GM23338 (cell line): Measurements from ENCODE around the gene MCMBP. TPM values are rescaled to one million over a fixed set of nuclear protein-coding genes. Genes with fewer than 3 reads are reported as not detected.
A peak's percentile ranks its signal among the peaks of the same experiment; 100 is the strongest.

Source experiments
- ATAC-seq: fragments of 200-7000 bp; cut with Tn5 transposase; 3 replicates; pipeline ENCODE4 v1.9.1; 2020
- DNase-seq: peaks from one replicate; pipeline ENCODE4 v3.0.0-alpha.2; 2015; ENCODE audit warnings: low spot score
- H2AFZ ChIP-seq: fragments of 200-600 bp; sonication (generic); 2 replicates; pipeline ENCODE4 v1.8.0; 2016; ENCODE audit warnings: antibody characterized with exemption, mild to moderate bottlenecking, moderate library complexity
- H3F3A ChIP-seq: fragments of 200-600 bp; sonication (generic); replicated peaks from 2 replicates; pipeline ENCODE4 v1.8.0; 2017; ENCODE audit warnings: antibody characterized with exemption, mixed run types, low read depth
- H3K27ac ChIP-seq: fragments of 200-600 bp; sonication (generic); 2 replicates; pipeline ENCODE4 v1.6.1; 2016; ENCODE audit warnings: low read depth
- H3K27me3 ChIP-seq: fragments of 200-600 bp; sonication (generic); 2 replicates; pipeline ENCODE4 v1.8.0; 2016; ENCODE audit warnings: mild to moderate bottlenecking, mixed run types, moderate library complexity; ENCODE audit not compliant: insufficient read depth
- H3K36me3 ChIP-seq: fragments of 200-600 bp; sonication (generic); 2 replicates; pipeline ENCODE4 v1.8.0; 2016; ENCODE audit warnings: mild to moderate bottlenecking; ENCODE audit not compliant: insufficient read depth
- H3K4me1 ChIP-seq: fragments of 200-600 bp; sonication (generic); 2 replicates; pipeline ENCODE4 v1.8.0; 2016; ENCODE audit warnings: mild to moderate bottlenecking, moderate library complexity; ENCODE audit not compliant: insufficient read depth
- H3K4me2 ChIP-seq: fragments of 200-600 bp; sonication (generic); 2 replicates; pipeline ENCODE4 v1.7.1; 2017; ENCODE audit warnings: mixed run types
- H3K4me3 ChIP-seq: fragments of 200-600 bp; sonication (generic); 2 replicates; pipeline ENCODE4 v1.6.1; 2016; ENCODE audit warnings: mixed run types
- H3K79me2 ChIP-seq: fragments of 200-600 bp; sonication (generic); replicated peaks from 2 replicates; pipeline ENCODE4 v1.8.0; 2017; ENCODE audit warnings: mild to moderate bottlenecking; ENCODE audit not compliant: insufficient read depth
- H3K9me2 ChIP-seq: fragments of 200-600 bp; sonication (generic); 2 replicates; pipeline ENCODE4 v1.8.0; 2017; ENCODE audit not compliant: insufficient read depth
- H4K20me1 ChIP-seq: fragments of 200-600 bp; sonication (generic); replicated peaks from 2 replicates; pipeline ENCODE4 v1.8.0; 2017; ENCODE audit warnings: mild to moderate bottlenecking; ENCODE audit not compliant: insufficient read depth
- H3K27ac Mint-ChIP-seq: 2 replicates; pipeline ENCODE4 v1.8.0; 2020; ENCODE audit warnings: inconsistent platforms, mild to moderate bottlenecking, moderate library complexity, mixed read lengths
- H3K27me3 Mint-ChIP-seq: 3 replicates; pipeline ENCODE4 v1.8.0; 2022; ENCODE audit warnings: low read depth, mild to moderate bottlenecking, moderate library complexity, mixed read lengths, inconsistent platforms; ENCODE audit not compliant: insufficient read depth, poor library complexity
- H3K36me3 Mint-ChIP-seq: 3 replicates; pipeline ENCODE4 v1.8.0; 2021; ENCODE audit warnings: low read depth, mild to moderate bottlenecking, inconsistent platforms, moderate library complexity, mixed read lengths
- H3K4me1 Mint-ChIP-seq: 3 replicates; pipeline ENCODE4 v1.8.0; 2020; ENCODE audit warnings: mild to moderate bottlenecking, inconsistent platforms, mixed read lengths
- H3K4me3 Mint-ChIP-seq: 3 replicates; pipeline ENCODE4 v1.8.0; 2021; ENCODE audit warnings: moderate library complexity, mild to moderate bottlenecking, inconsistent platforms, mixed read lengths
- H3K9me3 Mint-ChIP-seq: 3 replicates; pipeline ENCODE4 v1.8.0; 2020; ENCODE audit warnings: moderate library complexity, mild to moderate bottlenecking, inconsistent platforms, mixed read lengths
- CREB1 ChIP-seq: fragments of 250-450 bp; sonication (Bioruptor Pico); IDR thresholded peaks from 2 replicates; pipeline ENCODE4 v1.5.0; 2020; ENCODE audit warnings: low read depth, mild to moderate bottlenecking, moderate library complexity
- EZH2 ChIP-seq: fragments of 200-600 bp; sonication (generic); IDR thresholded peaks from one replicate; pipeline ENCODE4 v1.8.0; 2017; ENCODE audit warnings: antibody characterized with exemption, mild to moderate bottlenecking, low read depth; ENCODE audit not compliant: unreplicated experiment
- JUNB ChIP-seq: IDR thresholded peaks from one replicate; pipeline ENCODE4 v1.6.1; 2016; ENCODE audit warnings: antibody characterized with exemption; ENCODE audit not compliant: unreplicated experiment
- NANOG ChIP-seq: IDR thresholded peaks from 2 replicates; pipeline ENCODE4 v1.6.1; 2016; ENCODE audit warnings: antibody characterized with exemption, borderline replicate concordance
- POLR2AphosphoS5 ChIP-seq: IDR thresholded peaks from 2 replicates; pipeline ENCODE4 v1.6.1; 2016; ENCODE audit warnings: antibody characterized with exemption, low read depth
- STAT1 ChIP-seq: IDR thresholded peaks from one replicate; pipeline ENCODE4 v1.6.1; 2016; ENCODE audit warnings: antibody characterized with exemption; ENCODE audit not compliant: unreplicated experiment
- ZNF114 ChIP-seq: fragments of 250-450 bp; sonication (Bioruptor Pico); IDR thresholded peaks from 2 replicates; pipeline ENCODE4 v1.5.0; 2020; ENCODE audit warnings: mild to moderate bottlenecking, moderate library complexity
- ZNF331 ChIP-seq: fragments of 250-450 bp; sonication (Bioruptor Pico); IDR thresholded peaks from 2 replicates; pipeline ENCODE4 v1.5.0; 2020; ENCODE audit warnings: low read depth, mild to moderate bottlenecking, moderate library complexity
- polyA plus RNA-seq: library from polyadenylated mRNA; unstranded; fragments of >200 nt; fragmentation: Nextera tagmentation; extraction: Ambion mirVana; gene quantifications from 2 replicates; pipeline ENCODE4 v1.2.1, GENCODE V29; 2016
- total RNA-seq: library from RNA; depleted of rRNA; stranded (reverse); fragments of >200 nt; shearing (Covaris generic); gene quantifications from 2 replicates; pipeline ENCODE4 v1.2.3, GENCODE V29; 2014
- TF ChIP-seq, protein P1 (sequence below), 2 experiments: fragments of 200-600 bp in 1 of 2; sonication (generic) in 1 of 2; conservative IDR thresholded peaks; 2 replicates each; pipeline versions ENCODE4 v1.5.1 to v1.6.1; 2016 to 2017; ENCODE audit warnings: antibody characterized with exemption in 2 of 2, low read depth in 2 of 2, mild to moderate bottlenecking in 2 of 2, moderate library complexity in 1 of 2
- TF ChIP-seq, protein P2 (sequence below): IDR thresholded peaks from one replicate; pipeline ENCODE4 v1.6.1; 2018; ENCODE audit warnings: antibody characterized with exemption; ENCODE audit not compliant: unreplicated experiment
- TF ChIP-seq, protein P3 (sequence below): IDR thresholded peaks from 2 replicates; pipeline ENCODE4 v1.6.1; 2016; ENCODE audit warnings: antibody characterized with exemption

Gene MCMBP
- total and polyA plus RNA-seq, 2 experiments from 2014 or later, result 30.9 to 76.6 TPM

DNA sequence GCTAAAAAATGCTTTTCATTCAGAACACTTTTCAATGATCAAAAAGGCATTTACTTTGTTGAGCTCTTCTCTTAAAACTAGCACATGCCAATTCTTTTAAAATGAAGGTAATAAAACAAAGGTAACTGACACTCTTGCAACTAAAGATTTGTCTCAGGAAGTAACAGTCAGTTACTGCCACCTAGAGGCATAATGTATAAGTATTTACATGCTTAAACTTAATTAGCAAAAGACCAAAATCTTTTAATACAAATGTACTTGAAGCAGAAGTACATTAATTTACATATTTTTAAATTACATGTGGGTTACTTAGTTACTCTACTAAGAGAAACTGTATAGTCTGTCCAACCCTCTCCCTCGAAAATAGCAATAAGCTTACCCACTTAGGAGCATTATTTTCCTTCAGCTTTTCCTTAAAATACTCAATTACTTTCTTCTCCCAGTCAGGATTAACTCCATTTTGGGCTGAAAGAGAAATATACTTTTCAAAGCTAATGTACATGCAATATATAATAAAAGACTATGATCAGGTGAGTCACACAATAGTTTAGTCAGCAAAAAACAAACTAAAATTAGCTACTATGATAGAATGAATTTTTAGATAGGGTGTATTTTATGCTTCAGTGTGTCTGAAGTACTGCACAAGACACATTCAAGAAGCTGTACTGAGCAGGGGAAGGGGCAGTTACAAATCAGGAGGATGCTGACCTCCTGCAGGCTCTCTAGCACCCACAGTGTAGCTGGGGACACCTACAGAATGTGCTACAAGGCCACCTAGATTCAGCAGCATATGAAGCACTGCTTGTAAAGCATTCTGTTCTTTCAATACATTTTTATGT is 13.0 kb downstream of the MCMBP start:
- Mint-ChIP-seq H3K27me3 (no peaks in the 10 kb centered on the region), H3K27ac (no peak overlapping the region), H3K4me1 (peaks cover 17% of the 10 kb centered on the region), H3K4me3 (no peak overlapping the region), H3K9me3 (peaks cover 4% of the 10 kb centered on the region; the same call in 2 of the 3 replicates), H3K36me3 (peaks cover 42% of the 10 kb centered on the region)
- Histone ChIP-seq H3K9me2 (no peaks in the 10 kb centered on the region), H3F3A (no peaks in the 10 kb centered on the region), H3K27ac (0 out of 2 replicates have a peak overlapping the region, but pooled peaks have one; percentile 2), H3K4me3 (no peak overlapping the region), H3K4me1 (peaks cover 15% of the 10 kb centered on the region; the same call in 1 of the 2 replicates), H4K20me1 (peaks cover 6% of the 10 kb centered on the region), H3K36me3 (peaks cover 8% of the 10 kb centered on the region), H3K27me3 (no peaks in the 10 kb centered on the region), H2AFZ (no peak overlapping the region), H3K79me2 (peaks cover 73% of the 10 kb centered on the region), H3K4me2 (no peak overlapping the region)
- ATAC-seq (no peak), DNase-seq (peak; percentile 72)
- TF ChIP-seq, protein P1, sequence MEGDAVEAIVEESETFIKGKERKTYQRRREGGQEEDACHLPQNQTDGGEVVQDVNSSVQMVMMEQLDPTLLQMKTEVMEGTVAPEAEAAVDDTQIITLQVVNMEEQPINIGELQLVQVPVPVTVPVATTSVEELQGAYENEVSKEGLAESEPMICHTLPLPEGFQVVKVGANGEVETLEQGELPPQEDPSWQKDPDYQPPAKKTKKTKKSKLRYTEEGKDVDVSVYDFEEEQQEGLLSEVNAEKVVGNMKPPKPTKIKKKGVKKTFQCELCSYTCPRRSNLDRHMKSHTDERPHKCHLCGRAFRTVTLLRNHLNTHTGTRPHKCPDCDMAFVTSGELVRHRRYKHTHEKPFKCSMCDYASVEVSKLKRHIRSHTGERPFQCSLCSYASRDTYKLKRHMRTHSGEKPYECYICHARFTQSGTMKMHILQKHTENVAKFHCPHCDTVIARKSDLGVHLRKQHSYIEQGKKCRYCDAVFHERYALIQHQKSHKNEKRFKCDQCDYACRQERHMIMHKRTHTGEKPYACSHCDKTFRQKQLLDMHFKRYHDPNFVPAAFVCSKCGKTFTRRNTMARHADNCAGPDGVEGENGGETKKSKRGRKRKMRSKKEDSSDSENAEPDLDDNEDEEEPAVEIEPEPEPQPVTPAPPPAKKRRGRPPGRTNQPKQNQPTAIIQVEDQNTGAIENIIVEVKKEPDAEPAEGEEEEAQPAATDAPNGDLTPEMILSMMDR (conservative IDR thresholded peaks at IDR 0.05; ENCODE audit: low read depth in 2 of 2), result peak in 1 of 2 experiments; percentile 83
- TF ChIP-seq, protein P2, sequence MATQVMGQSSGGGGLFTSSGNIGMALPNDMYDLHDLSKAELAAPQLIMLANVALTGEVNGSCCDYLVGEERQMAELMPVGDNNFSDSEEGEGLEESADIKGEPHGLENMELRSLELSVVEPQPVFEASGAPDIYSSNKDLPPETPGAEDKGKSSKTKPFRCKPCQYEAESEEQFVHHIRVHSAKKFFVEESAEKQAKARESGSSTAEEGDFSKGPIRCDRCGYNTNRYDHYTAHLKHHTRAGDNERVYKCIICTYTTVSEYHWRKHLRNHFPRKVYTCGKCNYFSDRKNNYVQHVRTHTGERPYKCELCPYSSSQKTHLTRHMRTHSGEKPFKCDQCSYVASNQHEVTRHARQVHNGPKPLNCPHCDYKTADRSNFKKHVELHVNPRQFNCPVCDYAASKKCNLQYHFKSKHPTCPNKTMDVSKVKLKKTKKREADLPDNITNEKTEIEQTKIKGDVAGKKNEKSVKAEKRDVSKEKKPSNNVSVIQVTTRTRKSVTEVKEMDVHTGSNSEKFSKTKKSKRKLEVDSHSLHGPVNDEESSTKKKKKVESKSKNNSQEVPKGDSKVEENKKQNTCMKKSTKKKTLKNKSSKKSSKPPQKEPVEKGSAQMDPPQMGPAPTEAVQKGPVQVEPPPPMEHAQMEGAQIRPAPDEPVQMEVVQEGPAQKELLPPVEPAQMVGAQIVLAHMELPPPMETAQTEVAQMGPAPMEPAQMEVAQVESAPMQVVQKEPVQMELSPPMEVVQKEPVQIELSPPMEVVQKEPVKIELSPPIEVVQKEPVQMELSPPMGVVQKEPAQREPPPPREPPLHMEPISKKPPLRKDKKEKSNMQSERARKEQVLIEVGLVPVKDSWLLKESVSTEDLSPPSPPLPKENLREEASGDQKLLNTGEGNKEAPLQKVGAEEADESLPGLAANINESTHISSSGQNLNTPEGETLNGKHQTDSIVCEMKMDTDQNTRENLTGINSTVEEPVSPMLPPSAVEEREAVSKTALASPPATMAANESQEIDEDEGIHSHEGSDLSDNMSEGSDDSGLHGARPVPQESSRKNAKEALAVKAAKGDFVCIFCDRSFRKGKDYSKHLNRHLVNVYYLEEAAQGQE, result no peak
- TF ChIP-seq, protein P3, sequence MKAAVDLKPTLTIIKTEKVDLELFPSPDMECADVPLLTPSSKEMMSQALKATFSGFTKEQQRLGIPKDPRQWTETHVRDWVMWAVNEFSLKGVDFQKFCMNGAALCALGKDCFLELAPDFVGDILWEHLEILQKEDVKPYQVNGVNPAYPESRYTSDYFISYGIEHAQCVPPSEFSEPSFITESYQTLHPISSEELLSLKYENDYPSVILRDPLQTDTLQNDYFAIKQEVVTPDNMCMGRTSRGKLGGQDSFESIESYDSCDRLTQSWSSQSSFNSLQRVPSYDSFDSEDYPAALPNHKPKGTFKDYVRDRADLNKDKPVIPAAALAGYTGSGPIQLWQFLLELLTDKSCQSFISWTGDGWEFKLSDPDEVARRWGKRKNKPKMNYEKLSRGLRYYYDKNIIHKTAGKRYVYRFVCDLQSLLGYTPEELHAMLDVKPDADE, result no peak
- TF ChIP-seq JUNB, result no peak

DNA sequence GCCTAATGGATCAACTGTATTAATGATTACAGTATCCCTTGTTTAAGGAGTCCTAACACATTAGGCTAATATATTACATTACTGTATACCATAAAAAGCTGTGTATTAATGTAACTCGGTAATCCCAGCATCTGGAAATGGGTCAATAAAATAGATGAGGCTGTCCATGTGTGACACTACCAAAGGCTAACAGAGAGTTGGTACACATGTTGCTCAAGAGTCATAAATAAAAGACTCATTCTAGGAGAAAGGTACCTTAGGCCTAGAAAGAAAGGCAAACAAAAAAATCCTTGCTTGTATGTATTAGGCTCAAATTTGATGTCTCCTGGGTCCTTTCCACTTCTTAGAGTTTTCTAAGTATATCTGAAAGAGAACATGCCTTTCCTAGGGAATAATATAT is 14.6 kb downstream of the MCMBP start:
- peaks cover 15% of the 10 kb centered on the region; the same call in 1 of the 2 replicates for H3K4me1 ChIP-seq
- H3K9me3 Mint-ChIP-seq, result no peaks in the 10 kb centered on the region
- ATAC-seq (no peak), DNase-seq (no peak)
- H3K9me2 ChIP-seq, result no peaks in the 10 kb centered on the region
- H3K27me3 ChIP-seq, result no peaks in the 10 kb centered on the region
- peaks cover 3% of the 10 kb centered on the region for H4K20me1 ChIP-seq
- no peak overlapping the region for H3K4me2 ChIP-seq
- no peak overlapping the region for H3K4me3 ChIP-seq
- H3K36me3 ChIP-seq, result peaks cover 17% of the 10 kb centered on the region
- H3K27ac ChIP-seq, result no peak overlapping the region
- no peaks in the 10 kb centered on the region for H3F3A ChIP-seq
- no peak overlapping the region for H2AFZ ChIP-seq
- H3K4me3 Mint-ChIP-seq, result no peak overlapping the region
- H3K79me2 ChIP-seq, result peaks cover 57% of the 10 kb centered on the region
- H3K27me3 Mint-ChIP-seq, result no peaks in the 10 kb centered on the region
- peaks cover 40% of the 10 kb centered on the region for H3K36me3 Mint-ChIP-seq
- no peak overlapping the region for H3K27ac Mint-ChIP-seq
- H3K4me1 Mint-ChIP-seq, result peaks cover 17% of the 10 kb centered on the region
- TF ChIP-seq CREB1 (CRISPR knock-in tag) (no peak), JUNB (no peak), POLR2AphosphoS5 (no peak), EZH2 (no peak), ZNF114 (CRISPR knock-in tag) (no peak), NANOG (no peak), STAT1 (no peak), ZNF331 (CRISPR knock-in tag) (no peak)
- TF ChIP-seq, protein P3, result no peak
- TF ChIP-seq, protein P2, result no peak
